H54 (cell line): ENCODE measurements around the gene SAA1.

Experiments used
- DNase-seq: peaks from one replicate; pipeline ENCODE4 v3.0.0; 2011; ENCODE audit warnings: low spot score, mixed read lengths; ENCODE audit not compliant: insufficient read length
- FAIRE-seq: peaks from 3 replicates; lab custom pipeline; 2011; peaks lifted over from hg19 to GRCh38; lab: Jason Lieb, UNC
- POLR2A ChIP-seq: IDR thresholded peaks from 2 replicates; pipeline ENCODE4 v1.6.1; 2011; ENCODE audit warnings: low read depth, mild to moderate bottlenecking, low read length

Gene SAA1

GRCh38 chr11:18312012-18312411 lies 45.9 kb downstream of the SAA1 start:
- DNase-seq, result no peak
- FAIRE-seq, result no peak

DNA sequence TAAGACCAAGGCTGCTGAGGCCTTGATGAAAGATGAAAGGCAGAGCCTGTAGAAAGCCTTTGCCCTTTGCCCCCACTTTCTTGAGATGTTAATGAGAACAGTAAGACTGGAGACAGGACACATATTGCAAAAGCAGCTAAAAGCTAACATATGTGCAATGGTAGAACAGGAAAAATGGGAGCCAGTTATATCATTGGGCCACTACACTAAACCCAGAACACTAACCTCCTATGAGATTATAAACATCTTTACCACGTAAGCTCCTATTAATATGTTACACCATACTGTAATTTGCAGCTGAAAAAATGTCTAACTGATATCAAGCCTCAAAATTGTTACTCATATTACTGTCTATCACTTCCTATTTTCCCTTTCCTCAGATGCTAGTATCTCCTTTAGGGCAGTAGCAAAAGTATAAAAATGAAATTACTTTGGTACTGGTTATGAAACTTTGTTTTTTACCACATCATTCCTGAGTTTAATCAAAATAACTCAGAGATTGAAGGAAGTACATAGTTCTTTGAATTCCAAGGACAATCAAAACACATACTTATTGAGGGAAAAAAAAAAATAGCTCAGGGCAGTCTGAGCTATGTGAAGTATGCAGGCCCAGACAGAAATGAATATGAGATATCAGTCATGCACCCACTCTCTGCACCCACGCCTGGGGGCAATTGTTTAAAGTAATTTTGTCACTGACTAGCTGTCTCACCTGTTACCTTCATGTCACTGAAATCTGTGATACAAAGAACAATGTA lies 46.8 kb downstream of the SAA1 start:
- TF ChIP-seq POLR2A, result no peak
- no peak for DNase-seq
- FAIRE-seq, result no peak

More at GRCh38 chr11:18312012-18312411, 45.9 kb downstream of the SAA1 start:
- no peak for TF ChIP-seq POLR2A

- no peak for TF ChIP-seq POLR2A
- DNase-seq, result no peak
- no peak for FAIRE-seq
Observed at GRCh38 chr11:18313965-18314763, 48.1 kb downstream of the SAA1 start.

GRCh38 chr11:18314784-18315523 lies 48.9 kb downstream of the SAA1 start:
- no peak for FAIRE-seq
- TF ChIP-seq POLR2A, result no peak
- no peak for DNase-seq

DNA sequence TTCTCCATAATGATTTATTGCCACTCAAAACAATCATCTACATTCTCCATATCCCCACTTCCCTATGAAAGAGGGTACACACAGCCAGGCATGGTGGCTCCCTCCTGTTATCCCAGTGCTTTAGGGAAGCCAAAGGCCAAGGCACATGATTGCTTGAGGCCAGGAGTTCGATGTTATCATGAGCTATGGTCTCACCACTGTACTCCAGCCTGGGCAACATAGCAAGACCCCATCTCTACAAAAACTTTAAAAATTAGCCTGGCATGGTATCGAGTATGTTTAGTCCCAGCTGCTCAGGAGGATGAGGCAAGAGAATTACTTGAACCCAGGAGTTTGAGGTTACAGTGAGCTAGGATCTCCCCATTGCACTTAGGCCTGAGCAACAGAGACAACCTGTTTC lies 49.8 kb downstream of the SAA1 start:
- DNase-seq (no peak), FAIRE-seq (no peak)
- no peak for TF ChIP-seq POLR2A

- no peak for FAIRE-seq
- DNase-seq, result no peak
- no peak for TF ChIP-seq POLR2A
Observed at GRCh38 chr11:18317551-18317950, 51.5 kb downstream of the SAA1 start.
